ENCODE results near the gene GOLGA6L7.
"Not testable (repeated sequence)": the region's sequence is repeated elsewhere in the genome, so short reads cannot be mapped to it uniquely, and the experiment has no call there.

DNA sequence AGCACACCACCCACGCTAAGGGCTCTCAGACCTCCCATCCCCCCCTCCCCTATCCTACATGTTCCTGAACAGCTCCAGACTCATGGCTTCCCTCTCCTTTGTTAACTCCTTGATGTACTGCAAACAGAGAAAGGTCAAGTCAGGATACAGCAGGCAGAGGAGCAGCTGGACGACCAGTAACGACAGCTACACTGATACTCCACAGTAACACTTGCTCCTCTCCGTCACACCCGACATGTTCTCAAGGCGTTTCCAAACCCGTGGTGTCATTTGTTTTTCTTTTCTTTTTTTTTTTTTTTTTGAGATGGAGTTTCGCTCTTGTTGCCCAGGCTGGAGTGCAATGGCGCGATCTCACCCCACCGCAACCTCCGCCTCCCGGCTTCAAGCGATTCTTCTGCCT lies 4.3 kb downstream of the GOLGA6L7 start:
- not testable (repeated sequence) for TF ChIP-seq RAD21 (IDR thresholded peaks at IDR 0.05; ENCODE audit: low read length); CTCF (conservative IDR thresholded peaks at IDR 0.05; ENCODE audit: low read depth, low read length); MXI1 (IDR thresholded peaks at IDR 0.05; ENCODE audit: borderline replicate concordance, low read depth, low read length); MAFK (IDR thresholded peaks at IDR 0.05; ENCODE audit: low read depth, low read length); POLR2A (IDR thresholded peaks at IDR 0.05; ENCODE audit: low read depth, low read length); USF2 (IDR thresholded peaks at IDR 0.05; ENCODE audit: low read depth, low read length); FOS (IDR thresholded peaks at IDR 0.05; ENCODE audit: low read depth, low read length); CEBPB (IDR thresholded peaks at IDR 0.05; ENCODE audit: low read depth, low read length); BHLHE40 (IDR thresholded peaks at IDR 0.05; ENCODE audit: low read depth, low read length); RFX5 (IDR thresholded peaks at IDR 0.05; ENCODE audit: low read depth, low read length); CHD1 (IDR thresholded peaks at IDR 0.05; ENCODE audit: low read depth, low read length); NFE2L2 (IDR thresholded peaks at IDR 0.05; ENCODE audit: low read depth, low read length)

Measured in IMR-90 (cell line).